GM21360 (cell line): ENCODE data around the gene CEP164.

Experiments used
- ATAC-seq: cut with Tn5 transposase; IDR thresholded peaks from one replicate; pipeline ENCODE4 v1.9.1; 2021; ENCODE audit warnings: mild to moderate bottlenecking, moderate library complexity; ENCODE audit not compliant: unreplicated experiment

The CEP164 gene

DNA sequence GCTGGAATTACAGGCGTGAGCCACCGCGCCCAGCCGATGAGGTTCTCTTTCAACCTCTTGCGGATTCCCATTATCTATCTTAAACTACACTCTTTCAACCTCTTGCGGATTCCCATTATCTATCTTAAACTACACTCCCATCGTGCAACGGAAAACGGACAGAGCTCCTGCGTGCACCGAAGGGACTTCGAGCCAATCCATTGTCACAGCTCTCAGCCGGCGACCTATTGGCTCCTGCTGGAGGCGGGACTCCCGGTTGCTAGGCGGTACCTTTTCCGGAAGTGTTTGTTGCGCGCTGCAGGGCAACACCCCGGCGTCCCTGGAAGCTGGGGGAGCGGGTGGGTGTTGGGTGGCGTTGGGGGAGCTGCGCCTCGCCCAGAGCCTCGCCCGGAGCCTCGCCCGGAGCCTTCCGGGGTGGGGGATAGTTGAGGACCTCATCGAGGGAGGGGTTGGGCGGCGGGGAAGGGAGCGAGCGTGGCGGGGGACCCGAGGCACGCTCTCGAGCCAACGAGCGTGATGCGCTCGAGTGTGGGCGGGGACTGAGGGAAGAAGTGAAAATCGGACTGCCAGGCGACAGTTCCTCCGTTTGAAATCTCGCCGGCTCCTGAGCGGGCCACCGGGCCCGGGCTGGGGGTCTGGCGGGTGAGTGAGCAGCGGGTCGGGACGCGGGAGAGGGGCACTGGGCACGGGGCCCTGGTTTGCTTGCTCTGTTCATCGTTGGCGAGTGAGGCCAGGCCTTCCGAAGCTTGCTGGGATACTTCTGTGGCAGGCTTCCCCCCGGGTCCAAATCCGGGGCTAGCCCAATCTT lies at the start of gene CEP164:
Gene CEP164, plus strand, starts transcription at position 288 of the 808 bp plus-strand sequence. CDS start 10,733 bp downstream, outside the sequence.
- peak; percentile 94 for ATAC-seq

DNA sequence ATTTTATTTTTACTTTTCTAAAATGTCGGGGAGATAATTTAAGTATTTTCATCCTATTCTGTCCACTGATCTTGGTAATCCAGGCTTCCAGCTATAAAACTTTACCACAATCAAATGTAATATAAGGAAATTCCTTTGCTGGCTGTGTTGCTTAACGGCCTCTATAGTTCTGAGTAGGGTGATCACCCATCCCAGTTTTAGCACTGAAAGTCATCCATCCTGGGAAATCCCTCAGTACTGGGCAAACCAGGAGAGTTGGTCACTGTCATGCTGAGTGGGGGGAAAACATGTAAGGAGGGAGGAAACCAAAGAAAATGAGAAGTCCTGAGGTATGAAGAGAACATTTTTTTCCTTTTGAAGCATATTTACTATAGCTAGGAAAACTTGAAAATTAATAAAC lies 49.3 kb upstream of the CEP164 start:
- no peak for ATAC-seq

DNA sequence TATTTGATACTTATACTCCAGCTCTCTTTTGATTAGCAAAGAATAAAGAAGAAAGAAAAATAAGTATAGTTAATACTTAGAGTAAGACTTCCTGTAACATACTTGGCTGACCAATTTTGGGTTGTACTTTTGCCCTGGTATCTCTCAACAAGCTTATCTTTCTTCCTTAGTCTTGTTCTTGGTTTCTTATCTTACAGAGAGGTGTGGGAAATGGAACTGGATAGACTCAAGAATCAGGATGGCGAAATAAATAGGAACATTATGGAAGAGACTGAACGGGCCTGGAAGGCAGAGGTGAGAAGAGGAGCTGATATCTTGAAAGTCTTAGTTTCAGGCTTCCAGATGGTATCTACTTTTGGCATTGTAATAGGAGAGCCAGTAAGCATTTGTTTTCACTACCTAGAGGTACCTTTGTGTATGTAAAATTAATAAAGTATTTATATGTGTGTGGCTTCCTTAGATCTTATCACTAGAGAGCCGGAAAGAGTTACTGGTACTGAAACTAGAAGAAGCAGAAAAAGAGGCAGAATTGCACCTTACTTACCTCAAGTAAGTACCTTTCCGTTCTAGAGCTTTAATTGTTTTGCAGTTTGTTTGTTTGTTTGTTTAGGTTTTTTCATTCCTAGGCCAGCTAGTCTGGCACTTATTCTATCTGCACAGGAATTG lies 47.8 kb upstream of the CEP164 start:
- ATAC-seq: no peak

DNA sequence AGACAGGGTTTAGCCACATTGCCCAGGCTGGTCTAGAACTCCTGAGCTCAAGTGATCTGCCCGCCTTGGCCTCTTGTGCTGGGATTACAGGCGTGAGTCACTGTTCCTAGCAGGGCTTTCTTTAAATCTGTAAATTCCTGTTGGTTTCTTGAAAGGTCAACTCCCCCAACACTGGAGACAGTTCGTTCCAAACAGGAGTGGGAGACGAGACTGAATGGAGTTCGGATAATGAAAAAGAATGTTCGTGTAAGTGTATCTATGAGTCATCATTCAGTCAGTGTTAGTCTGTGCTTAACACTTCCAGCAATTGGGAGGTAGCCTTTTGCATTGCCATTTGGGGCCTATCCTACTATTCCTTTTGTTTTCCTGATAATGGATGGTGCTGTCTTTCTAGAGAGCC lies 46.5 kb upstream of the CEP164 start:
- no peak for ATAC-seq

DNA sequence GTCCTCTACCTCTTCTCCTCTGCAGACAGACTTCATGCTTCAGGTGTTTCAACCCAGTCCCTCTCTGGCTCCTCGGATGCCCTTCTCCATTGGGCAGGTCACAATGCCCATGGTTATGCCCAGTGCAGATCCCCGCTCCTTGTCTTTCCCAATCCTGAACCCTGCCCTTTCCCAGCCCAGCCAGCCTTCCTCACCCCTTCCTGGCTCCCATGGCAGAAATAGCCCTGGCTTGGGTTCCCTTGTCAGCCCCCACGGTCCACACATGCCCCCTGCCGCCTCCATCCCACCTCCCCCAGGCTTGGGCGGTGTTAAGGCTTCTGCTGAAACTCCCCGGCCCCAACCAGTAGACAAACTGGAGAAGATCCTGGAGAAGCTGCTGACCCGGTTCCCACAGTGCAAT lies 45.8 kb upstream of the CEP164 start:
- no peak for ATAC-seq

DNA sequence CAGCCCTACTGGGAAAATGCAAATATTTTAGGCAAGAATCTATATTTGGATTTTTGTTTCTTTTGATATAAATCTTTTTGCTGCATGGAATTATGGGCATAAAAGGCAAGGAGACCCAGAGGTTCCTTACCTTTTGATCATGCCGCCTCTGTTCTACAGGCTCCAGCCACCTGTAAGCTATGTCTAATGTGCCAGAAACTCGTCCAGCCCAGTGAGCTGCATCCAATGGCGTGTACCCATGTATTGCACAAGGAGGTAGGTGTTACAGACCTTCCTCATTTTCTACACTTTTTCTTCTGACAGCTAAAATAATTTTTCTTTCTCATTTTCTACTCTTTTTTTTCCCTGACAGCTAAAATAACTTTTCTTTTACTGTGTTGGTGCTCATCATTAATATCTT lies 44.7 kb upstream of the CEP164 start:
- ATAC-seq: no peak

DNA sequence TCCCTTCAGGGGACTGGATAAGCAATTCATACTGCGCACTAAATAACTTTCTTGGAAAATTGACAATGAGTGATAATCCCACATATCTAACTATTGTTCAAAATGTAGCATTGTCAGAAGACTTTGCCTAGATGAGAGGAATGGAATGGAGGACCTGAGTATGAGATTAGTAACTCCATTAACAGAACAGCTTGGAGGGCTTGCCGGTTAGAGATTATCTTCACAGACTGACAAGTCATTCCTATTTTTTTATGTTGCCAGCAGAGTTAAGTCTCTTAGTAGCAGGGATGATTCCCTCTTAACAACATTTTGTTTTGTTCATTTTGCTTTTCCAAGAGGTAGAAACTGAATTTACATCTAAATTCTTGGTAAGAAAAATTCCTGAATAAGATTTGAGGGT lies 43.6 kb upstream of the CEP164 start:
- no peak for ATAC-seq

DNA sequence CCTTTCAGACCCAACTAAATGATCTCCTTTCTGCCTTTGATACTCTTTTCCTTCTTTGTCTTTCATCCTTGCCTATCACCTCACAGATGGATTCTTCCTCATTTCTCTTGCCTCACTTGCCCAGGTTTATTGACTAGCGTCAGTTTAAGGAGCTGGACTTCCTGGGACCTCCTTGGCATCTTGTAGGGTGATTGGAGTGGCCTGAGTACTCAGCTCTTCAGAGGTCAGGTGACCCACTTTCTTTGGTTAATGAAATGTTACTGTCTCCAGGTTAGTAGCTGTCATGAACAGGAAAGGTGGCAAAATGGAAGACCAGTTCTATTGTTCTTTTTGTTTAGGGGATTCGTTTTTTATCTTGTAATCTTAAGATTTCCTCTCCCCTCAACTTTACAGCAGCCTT lies 41.1 kb upstream of the CEP164 start:
- ATAC-seq: no peak

DNA sequence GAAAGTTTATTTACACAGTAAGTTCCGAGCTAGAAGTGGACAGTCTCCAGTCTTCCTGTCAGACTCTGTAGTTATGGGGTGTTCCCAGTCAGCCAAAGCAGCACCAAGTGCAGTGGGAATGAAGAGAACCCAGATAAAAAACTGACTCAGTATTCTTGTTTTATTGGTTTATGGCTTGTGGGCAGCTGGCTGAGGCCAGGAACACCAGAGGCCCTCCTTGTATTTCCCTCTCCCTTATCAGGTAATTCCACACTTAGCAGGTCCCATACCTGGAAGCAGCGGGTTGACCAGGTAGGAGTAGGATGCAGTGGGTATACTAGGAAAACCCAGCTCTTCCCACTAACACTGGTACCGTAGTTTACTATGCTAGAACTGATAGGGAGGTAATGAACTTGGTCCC lies 40.0 kb upstream of the CEP164 start:
- no peak for ATAC-seq

DNA sequence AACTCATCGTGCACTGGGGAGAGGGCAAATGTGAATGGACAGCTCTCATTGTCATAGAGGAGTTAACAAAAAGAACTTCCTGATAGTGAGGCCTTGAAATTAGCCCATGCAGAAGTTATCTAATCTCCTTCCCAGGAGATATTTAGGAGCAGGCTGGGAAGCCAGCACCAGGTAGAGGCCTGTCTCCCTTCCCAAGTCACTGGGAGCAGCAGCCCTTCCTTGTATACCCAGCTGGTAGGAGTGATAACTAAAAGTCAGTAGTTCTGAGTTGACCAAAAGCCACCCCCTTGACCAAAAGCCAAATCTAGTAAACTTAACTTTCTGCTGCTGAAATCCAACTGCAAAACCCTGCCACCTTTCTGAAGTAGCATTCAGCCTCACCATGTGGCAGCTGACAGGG lies 37.9 kb upstream of the CEP164 start:
- no peak for ATAC-seq

DNA sequence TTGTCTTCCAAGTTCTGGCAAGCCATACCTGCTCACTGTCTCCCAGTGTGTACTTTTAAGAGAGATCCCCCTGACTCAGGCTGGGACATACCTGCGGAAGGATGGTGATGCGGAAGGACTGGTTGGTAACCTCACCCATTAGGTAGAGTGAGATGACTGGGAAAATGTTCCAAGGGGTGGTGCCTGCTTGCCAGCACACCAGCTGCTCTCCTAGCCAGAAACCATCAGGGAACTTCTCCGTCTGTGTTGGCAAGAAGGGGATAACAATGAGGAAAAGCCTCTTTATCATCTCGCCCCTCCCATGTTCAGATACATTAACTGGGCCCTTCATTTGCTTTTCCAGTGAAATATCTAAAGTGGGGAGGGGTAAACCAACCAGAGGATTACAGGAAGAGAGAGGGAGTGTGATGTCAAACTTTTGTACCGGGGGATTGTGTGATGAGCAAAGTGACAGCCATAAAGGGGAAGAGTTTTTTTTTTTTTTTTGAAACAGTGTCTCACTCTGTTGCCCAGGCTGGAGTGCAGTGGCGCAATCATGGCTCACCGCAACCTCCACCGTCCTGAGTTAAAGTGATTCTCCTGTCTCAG lies 36.8 kb upstream of the CEP164 start, which contains the start of gene BACE1-AS:
Gene BACE1-AS, plus strand, starts transcription at position 538 of the 588 bp plus-strand sequence.
- no peak for ATAC-seq

DNA sequence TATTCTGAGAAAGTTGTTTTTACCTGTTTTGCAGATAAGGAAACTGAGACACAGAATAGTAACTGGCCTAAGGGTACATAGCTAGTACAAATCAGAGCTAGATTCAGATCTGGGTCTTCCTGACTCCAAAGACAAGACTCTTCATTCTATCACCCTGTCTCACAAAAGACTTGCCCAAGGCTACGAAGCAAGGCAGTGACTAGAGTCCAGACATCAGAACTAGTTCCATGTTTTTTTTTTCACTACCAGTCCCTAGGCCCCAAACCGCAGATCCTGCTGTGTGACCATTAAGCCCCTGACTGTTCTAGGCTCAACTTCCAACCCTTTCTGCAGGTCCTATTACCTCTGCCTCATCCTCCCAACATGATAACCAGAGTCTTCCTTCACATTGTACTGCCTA lies 35.0 kb upstream of the CEP164 start:
- no peak for ATAC-seq

DNA sequence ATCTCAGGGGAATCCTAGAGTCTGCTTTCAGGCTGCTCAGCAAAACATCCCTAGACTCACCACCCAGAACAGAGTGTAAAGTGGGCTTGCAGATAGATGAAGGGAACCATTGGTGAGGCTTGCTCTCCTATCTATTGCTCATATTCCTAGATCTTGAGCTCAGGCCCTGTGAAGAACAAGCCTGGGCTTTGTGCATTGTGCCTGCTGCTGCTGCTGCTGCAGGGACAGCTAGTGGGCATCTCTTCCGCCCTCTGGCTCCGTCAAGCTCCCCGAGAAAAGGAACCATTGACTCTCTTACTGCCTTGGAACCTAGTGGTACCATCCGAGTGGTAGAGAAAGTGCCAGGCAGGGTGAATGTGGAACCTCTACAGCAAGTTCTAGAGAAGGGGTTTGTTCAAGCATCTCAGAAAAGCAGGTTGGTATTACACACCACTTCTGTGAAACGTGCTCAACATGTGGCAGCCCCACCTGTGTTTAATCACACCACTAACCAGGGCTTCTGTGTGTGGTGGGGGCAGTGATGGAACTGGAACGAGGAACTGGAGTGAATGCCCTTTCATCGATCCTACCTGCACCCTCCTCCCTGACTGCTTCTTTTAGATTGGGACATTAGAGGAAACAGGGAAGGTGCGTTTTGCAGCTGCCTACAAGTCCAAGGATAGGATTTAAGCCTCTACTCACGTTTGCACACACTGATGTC lies 32.1 kb upstream of the CEP164 start:
- no peak for ATAC-seq

DNA sequence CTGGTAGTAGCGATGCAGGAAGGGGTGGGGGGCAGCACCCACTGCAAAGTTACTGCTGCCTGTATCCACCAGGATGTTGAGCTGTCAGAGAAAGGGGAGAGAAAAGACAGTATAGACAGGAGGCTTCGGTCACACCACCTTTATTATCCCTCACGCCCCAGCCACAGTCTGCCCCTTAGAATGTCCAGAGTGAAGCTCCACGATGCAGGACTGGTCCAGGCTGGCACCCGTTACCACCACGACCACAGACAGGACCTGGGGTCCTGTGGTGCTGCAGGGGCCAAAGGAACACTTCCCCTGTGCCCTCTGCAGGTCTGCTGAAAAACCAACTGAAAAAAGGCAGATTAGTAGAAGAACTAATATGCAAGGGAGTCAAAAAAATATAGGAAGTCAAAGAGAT lies 30.8 kb upstream of the CEP164 start:
- no peak for ATAC-seq

DNA sequence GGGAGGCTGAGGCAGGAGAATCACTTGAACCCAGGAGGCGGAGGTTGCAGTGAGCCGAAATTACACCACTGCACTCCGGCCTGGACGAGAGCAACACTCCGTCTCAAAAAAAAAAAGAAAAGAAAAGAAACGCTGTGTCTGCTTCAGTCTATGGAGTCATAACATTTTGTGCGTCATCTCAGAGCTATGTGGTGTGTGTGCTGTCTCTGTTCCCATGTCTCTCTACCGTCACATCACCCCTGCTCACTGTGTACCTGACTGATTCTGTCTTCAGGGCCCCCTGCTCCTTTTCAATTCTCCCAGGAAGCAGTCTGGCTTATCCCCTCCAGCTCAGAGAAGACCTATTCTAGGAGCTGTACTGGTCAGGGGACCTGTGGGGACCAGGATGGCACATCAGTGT lies 29.5 kb upstream of the CEP164 start:
- no peak for ATAC-seq

DNA sequence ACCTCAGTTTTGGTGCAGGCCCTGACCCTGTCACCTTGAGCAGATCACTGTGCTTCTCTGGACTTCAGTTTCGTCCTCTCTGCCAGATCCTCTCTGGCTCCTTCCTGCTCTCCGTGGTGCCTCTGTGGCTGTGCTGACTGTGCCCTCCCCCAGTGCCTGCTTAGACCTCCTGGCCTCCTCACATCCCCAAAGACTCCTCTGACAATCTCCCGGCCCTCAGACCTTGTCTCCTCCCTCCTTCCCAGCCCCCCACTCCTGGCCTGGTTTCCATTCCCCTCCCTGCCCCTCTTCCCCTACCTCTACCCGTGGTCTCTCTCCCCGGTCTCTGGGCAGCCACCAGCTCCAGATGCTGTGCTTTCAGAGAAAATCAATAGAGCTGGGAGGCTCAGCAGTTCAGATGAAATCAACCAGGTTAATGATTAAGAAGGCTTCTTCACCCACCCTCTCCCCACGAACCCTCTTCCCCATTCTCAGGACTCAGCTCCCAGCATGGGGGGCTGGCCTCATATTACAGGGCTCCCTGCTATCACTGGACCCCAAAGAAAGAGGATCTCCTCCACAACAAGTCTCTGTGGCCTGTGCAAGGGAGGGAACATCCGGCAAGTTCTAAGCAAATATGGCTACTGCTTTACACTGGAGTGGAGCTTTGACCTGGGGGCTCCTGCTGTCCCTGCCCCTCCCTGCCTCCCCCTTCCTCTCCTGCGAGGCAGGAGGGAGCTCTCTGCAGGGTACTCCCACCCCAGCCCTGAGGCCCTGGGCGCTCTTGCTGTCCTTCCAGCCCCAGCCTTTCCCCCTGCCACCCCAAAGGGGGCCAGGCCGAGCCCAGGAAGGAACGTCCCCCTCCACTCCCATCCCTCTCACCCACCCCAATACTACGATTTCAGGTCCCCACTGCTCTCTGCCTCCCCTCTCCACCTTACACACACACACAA lies 28.0 kb upstream of the CEP164 start:
- no peak for ATAC-seq

DNA sequence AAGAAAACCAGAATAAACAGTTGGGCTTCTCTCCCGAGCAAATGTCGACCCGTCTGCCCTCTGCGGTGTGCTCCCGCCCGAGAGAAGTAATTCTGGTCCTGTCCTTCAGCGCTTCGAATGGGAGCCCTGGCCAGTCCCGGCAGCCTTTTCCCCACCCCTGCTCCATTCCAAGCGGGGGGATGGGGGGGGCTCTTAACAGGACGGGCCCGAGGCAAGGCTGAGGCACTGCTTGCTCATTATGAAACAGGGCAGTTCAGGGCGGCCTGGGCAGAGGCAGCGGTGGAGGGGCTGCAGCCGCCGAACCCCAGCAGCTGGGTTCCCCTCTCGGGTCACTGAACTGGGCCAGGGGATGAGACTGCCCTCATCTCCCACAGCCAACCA lies 27.4 kb upstream of the CEP164 start:
- no peak for ATAC-seq

DNA sequence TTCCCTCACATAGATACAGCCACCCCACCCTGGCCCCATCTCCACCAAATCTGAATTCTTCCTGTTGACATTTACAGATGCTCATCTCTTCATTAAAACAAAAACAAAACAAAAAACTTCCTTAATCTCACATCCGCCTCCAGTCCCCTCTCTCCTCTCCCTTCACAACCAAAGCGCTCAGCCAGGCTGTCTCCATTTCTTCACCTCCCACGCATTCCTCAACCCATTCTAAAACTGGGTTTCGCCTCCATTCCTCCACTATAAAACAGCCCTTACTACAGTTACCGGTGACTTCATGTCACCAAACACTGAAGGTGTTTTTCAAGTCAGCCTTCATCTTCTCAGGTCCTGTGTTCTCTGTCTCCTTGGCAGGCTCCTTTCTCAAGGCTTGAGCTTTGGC lies 26.9 kb upstream of the CEP164 start:
- no peak for ATAC-seq

DNA sequence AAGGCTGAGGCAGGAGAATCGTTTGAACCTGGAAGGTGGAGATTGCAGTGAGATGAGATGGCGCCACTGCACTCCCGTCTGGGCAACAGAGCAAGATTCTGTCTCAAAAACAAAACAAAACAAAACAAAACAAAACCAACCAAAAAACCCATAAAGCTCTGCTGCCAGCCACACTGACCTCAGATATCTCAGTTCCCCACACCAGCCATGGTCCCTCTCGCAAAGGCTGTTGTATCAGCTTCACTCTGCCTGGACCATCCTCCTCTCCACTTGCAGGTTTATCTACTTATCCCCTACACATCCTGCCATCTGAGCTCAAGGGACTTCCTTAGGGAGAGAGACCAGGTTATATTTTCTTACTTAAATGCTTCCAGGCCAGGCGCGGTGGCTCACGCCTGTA lies 25.4 kb upstream of the CEP164 start:
- ATAC-seq: no peak

DNA sequence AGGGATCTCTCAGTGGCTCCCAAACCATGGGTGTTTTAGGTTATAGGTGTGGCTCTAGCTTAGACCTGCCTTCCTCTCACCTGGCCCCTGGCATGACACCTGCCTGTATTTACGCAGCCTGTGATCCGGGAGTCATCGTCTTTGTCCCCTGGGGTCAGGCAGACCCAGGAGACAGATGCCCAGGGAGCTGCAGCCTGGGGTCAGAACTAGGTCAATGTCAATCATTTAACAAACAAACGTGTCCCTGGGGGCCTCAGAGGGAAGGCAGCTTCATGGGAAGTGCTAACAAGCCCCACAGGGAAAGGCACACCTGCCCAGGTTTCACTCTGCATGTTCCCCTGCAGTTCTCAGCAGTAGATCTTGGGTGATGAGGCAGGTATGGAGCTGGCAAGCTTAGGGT lies 24.6 kb upstream of the CEP164 start:
- no peak for ATAC-seq
